ENCODE measurements around the gene GNG3.

DNA sequence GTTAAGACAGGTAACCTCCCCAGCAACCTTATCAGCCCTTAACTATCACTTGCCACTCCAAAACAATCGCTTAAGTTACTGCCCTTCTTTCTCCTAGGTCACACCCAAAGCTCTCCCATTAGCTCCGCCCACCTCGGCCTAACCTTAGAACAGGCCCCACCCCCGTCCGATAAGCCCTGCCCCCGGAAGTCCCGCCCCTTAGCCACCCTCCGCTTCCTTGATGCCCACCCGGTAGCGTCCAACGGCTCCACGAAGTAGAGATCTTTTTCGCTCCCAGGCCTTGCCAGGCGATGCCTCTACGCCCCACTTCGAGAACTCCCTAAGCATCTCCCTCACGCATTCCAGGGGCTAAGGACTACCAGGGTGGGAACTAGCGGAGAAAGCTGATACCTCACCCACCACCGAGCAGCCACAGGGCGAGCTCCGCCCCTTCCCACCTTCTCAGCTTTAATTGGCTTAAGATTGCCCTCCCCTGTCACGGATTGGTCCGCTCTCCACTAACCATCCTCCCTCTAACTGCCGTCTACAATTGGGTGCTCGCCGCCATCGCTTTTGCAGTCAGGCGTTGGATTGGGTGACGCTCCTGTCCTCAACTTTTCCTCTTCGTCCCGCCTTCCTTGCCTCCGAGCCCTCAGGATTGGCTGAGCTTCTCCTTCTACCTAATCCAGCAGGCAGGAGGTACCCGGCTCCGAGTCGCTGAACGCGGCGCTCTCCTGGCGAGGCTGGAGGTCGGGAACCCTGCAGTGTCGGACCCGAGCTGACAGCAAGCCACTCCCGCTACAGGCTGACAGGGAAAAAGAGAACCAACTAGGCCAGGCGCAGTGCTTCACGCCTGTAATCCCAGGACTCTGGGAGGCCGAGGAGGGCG, 46.5 kb downstream of the GNG3 start, which contains the start of gene ZBTB3:
- TF ChIP-seq POLR2A (IDR thresholded peaks at IDR 0.05) (peak in 1 of 2 donors; percentile 62), CTCF (IDR thresholded peaks at IDR 0.05) (no peak)

Data from lower leg skin (tissue), 3 donors.